GM12872 (cell line): ENCODE measurements around the gene PRDM2.

Experiments
- TF ChIP-seq, protein P1 (sequence below): IDR thresholded peaks from 3 replicates; pipeline ENCODE4 v1.5.1; 2011; ENCODE audit warnings: low read depth, mild to moderate bottlenecking, low read length, moderate library complexity; ENCODE audit not compliant: insufficient read depth

Gene PRDM2

DNA sequence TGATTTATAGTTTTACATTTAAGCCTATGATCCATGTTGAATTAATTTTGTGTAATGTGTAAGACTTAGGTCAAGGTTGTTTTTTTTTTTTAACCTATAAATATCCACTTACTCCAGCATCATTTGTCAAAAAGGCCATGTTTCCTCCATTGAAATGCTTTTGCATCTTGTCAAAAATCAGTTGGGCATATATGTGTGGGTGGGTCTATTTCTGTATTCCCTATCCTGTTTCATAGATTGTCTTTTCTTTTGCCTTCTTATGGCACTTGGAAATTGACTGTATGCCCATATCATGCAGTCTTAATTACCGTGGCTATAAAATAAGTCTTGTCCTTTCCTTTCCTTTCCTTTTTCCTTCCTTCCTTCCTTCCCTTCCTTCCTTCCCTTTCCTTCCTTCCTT, 138.2 kb downstream of the PRDM2 start:
- TF ChIP-seq, protein P1, sequence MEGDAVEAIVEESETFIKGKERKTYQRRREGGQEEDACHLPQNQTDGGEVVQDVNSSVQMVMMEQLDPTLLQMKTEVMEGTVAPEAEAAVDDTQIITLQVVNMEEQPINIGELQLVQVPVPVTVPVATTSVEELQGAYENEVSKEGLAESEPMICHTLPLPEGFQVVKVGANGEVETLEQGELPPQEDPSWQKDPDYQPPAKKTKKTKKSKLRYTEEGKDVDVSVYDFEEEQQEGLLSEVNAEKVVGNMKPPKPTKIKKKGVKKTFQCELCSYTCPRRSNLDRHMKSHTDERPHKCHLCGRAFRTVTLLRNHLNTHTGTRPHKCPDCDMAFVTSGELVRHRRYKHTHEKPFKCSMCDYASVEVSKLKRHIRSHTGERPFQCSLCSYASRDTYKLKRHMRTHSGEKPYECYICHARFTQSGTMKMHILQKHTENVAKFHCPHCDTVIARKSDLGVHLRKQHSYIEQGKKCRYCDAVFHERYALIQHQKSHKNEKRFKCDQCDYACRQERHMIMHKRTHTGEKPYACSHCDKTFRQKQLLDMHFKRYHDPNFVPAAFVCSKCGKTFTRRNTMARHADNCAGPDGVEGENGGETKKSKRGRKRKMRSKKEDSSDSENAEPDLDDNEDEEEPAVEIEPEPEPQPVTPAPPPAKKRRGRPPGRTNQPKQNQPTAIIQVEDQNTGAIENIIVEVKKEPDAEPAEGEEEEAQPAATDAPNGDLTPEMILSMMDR, result no peak

DNA sequence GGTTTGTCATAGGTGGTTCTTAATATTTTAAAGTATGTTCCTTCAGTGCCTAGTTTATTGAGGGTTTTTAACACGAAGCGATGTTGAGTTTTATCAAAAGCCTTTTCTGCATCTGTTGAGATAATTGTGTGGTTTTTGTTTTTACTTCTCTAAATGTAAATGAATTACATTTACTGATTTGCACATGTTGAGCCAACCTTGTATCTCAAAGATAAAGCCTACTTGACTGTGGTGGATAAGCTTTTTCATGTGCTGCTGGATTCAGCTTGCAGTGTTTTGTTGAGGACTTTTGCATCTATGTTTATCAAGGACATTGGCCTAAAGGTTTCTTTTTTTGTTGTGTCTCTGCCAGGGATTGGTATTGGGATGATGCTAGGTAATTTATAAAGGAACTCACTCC, 142.5 kb downstream of the PRDM2 start:
- TF ChIP-seq, protein P1, result no peak

DNA sequence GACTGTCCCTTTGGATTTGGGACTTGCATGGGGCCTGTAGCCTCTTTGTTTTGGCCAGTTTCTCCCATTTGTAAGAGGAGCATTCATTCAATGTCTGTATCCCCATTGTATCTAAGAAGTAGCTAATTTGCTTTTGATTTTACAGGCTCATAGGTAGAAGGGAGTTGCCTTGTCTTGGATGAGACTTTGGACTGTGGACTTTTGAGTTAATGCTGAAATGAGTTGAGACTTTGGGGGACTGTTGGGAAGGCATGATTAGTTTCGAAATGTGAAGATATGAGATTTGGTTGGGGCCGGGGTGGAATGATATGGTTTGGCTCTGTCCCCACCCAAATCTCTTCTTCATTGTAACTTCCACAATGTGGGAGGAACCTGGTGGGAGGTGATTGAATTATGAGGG, 151.7 kb downstream of the PRDM2 start:
- TF ChIP-seq, protein P1, result no peak

DNA sequence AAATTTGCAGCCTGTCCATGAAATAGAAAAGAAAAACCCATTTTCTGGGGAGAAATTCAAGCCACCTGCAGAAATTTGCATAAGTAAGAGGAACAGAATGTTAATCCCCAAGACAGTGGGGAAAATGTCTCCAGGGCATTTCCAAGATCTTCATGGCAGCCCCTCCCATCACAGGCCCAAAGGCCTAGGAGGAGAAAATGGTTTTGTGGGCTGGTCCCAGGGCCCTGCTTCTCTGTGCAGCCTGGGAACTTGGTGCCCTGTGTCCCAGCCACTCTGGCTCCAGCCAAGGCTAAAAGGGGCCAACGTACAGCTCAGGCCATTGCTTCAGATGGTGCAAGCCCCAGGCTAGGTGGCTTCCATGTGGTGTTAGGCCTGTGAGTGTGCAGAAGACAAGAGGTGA, 155.6 kb downstream of the PRDM2 start:
- TF ChIP-seq, protein P1, result no peak

DNA sequence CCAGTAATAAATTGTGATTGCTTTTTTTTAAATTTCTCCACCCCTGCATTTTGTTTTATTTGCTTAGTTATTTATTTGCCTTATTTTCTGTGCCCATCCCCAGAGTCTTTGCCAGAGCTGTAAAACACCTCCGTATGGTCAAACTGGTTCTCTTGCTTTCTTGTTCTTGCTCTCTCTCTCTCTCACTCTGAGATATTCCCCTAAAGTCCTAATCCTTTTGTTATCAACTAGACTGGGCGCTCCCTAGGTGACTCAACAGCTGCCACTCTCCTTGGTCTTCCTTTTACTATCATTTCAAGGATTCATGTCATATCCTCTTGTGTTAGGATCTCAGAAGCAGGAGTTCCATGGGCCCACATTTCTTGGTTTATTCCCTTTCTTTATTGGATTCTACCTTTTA, 160.0 kb downstream of the PRDM2 start:
- TF ChIP-seq, protein P1, result no peak

DNA sequence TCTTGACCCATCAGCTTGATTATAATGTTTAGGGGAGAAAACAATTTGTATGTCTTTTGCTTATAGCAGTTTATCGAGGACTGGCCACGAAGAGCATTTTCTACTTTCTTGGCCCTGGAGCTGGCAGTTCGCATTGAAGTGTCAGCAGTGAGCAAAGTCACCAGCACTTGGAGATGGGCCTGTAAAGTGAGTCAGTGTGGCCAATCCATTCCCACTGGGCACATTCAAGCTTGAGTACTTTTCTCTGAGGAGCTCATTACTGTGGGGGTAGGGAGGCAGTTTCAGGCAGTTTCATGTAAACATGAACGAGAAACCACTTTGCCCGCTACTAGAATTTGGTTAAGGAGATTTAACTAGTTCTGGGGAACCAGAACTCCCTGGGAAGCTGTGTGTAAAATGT, 164.8 kb downstream of the PRDM2 start:
- TF ChIP-seq, protein P1, result no peak

DNA sequence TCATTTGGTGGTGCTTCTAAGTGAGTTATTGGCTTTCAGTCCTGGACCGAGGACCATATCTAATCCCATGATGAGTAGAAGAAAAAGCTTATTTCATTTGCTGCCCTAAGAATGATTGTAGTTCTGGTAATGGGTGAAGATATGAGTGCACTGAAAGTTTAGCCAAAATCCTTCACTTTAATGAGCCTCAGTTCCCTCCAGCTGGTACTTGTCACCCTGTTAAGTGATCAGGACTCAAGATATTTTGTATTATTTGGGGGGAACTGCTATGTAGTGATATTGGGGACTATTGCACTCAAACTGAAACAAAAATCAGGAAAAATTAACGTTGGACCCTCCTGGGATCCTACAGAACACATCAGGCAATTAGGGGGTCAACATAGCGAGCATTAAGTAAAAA, 165.9 kb downstream of the PRDM2 start:
- TF ChIP-seq, protein P1, result no peak

DNA sequence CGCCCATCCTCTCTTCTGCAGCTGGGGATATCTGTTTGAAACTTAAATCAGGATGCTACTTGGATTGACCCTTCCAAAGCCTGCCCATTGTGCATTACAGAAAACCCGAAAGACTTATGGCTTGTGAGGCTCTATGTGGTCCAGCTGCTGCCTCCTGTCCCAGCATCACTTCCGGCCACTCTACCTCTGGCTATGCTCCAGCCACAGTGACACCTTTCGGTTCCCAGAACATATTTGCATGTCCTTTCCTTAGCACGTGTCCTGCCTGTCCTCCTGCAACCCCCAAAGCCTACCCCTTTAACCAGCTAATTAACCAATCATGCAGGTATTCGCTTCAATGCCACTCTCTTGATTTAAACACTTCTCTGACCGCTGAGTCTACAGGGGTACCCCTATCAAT, 167.6 kb downstream of the PRDM2 start:
- TF ChIP-seq, protein P1, result no peak
